ENCODE measurements around the gene TP53I11.

TP53I11 gene

GRCh38 chr11:44928816-44929215 lies 21.9 kb downstream of the TP53I11 start:
- H3K4me3 ChIP-seq (replicated peaks in 1 of 2; ENCODE audit: low read depth in 2 of 2, low read length in 2 of 2), result no peak overlapping the region
- DNase-seq (ENCODE audit: low read depth in 2 of 2), result no peak
- no peak for TF ChIP-seq CTCF (IDR thresholded peaks at IDR 0.05; ENCODE audit: low read depth, low read length)

- DNase-seq (ENCODE audit: low read depth in 2 of 2), result no peak
- no peak overlapping the region for H3K4me3 ChIP-seq (replicated peaks in 1 of 2; ENCODE audit: low read depth in 2 of 2, low read length in 2 of 2)
These were observed 22.5 kb downstream of the TP53I11 start for GRCh38 chr11:44928144-44928543.

DNA sequence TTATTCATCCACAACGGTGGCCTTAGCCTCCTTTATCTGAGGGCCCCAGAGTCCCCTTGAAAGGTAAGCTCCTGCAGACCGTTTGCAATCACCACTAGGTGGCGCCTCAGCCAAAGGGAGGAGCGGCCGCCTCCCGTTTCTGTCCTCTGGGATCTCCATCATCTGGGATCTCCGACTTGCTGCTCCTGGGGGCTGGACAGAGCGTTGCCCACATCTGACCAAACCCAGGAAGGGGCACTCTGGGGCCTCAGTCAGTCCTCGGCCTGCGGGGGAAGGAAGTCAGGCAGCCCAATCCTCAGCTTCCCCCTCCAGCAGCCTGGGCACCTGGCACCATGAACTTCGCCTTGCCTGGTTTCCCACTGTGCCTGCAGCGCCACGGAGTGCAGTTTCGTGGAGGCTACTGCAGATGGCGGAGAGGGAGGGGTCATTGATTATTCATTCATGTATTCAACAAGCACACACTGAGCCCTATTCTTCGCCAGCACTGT lies 23.5 kb downstream of the TP53I11 start:
- peak; percentile 91 for TF ChIP-seq CTCF (IDR thresholded peaks at IDR 0.05; ENCODE audit: low read depth, low read length)
- no peak overlapping the region for H3K4me3 ChIP-seq (replicated peaks in 1 of 2; ENCODE audit: low read depth in 2 of 2, low read length in 2 of 2)
- DNase-seq (ENCODE audit: low read depth in 2 of 2), result peak; percentile 78 to 81

More at GRCh38 chr11:44928144-44928543, 22.5 kb downstream of the TP53I11 start:
- no peak for TF ChIP-seq CTCF (IDR thresholded peaks at IDR 0.05; ENCODE audit: low read depth, low read length)

GRCh38 chr11:44926036-44926435 lies 24.6 kb downstream of the TP53I11 start:
- TF ChIP-seq CTCF (IDR thresholded peaks at IDR 0.05; ENCODE audit: low read depth, low read length), result no peak
- DNase-seq (ENCODE audit: low read depth in 2 of 2), result no peak
- no peak overlapping the region for H3K4me3 ChIP-seq (replicated peaks in 1 of 2; ENCODE audit: low read depth in 2 of 2, low read length in 2 of 2)

DNA sequence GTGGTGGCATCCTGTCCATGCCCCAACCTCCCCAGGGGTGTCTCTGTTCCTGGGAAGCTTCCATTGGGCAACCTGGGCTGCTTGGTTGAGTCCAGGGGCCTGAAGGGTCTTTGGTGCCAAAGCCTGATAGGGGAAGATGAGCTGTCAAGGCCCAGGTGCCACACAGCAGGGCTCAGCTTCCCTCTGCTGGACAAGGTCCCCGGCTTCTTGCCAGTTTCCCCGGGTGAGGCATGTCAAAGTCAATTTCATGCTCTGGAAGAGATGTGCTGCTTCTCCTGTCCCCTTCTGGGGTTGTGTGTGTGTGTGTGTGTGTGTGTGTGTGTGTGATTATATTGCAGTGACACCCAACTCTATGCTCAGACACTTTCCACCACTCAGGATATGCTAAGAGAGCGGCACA lies 26.9 kb downstream of the TP53I11 start:
- TF ChIP-seq CTCF (IDR thresholded peaks at IDR 0.05; ENCODE audit: low read depth, low read length), result no peak
- no peak for DNase-seq (ENCODE audit: low read depth in 2 of 2)
- H3K4me3 ChIP-seq (replicated peaks in 1 of 2; ENCODE audit: low read depth in 2 of 2, low read length in 2 of 2), result no peak overlapping the region

DNA sequence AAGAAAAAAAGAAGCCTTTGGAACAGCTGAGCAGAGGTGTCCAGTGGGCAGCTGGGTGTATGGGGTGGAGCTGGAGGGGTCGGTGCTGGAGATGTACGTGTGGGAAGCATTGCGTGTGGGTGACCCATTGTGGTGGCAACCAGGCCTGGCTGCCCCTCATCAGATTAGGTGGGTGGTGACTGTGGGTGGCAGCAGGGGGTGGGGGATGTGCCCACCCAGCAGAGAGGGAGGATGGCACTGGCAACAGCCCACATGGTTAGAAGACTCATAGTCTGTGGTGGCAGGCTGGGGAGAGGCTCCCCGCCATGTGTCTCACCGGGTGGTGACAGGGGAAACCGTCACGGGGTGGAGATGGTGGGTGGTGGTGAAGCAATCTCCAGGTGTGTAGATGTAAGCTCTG lies 27.6 kb downstream of the TP53I11 start:
- TF ChIP-seq CTCF (IDR thresholded peaks at IDR 0.05; ENCODE audit: low read depth, low read length), result no peak
- DNase-seq (ENCODE audit: low read depth in 2 of 2), result no peak
- H3K4me3 ChIP-seq (replicated peaks in 1 of 2; ENCODE audit: low read depth in 2 of 2, low read length in 2 of 2), result no peak overlapping the region

GRCh38 chr11:44920451-44920850 lies 30.2 kb downstream of the TP53I11 start:
- TF ChIP-seq CTCF (IDR thresholded peaks at IDR 0.05; ENCODE audit: low read depth, low read length), result no peak
- no peak overlapping the region for H3K4me3 ChIP-seq (replicated peaks in 1 of 2; ENCODE audit: low read depth in 2 of 2, low read length in 2 of 2)
- DNase-seq (ENCODE audit: low read depth in 2 of 2), result no peak
